HG02610 (cell line): ENCODE results near the gene BCL3.
A peak's percentile ranks its signal among the peaks of the same experiment; 100 is the strongest.
"Not testable (repeated sequence)": the region's sequence is repeated elsewhere in the genome, so short reads cannot be mapped to it uniquely, and the experiment has no call there.

ENCODE experiments used
- ATAC-seq: cut with Tn5 transposase; IDR thresholded peaks from one replicate; pipeline ENCODE4 v1.9.1; 2021; ENCODE audit warnings: mild to moderate bottlenecking, moderate library complexity; ENCODE audit not compliant: unreplicated experiment

The BCL3 gene

DNA sequence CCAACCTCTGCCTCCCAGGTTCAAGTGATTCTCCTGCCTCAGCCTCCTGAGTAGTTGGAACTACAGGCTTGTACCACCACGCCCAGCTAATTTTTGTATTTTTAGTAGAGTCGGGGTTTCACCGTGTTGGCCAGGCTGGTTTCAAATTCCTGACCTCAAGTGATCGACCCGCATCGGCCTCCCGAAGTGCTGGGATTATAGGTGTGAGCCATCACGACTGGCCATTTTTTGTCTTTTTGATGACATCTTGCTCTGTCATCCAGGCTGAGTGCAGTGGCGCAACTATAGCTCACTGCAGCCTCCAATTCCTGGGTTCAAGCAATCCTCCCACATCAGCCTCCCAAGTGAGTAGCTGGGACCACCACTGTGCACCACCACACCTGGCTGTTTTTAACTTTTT is 28.1 kb upstream of the BCL3 start:
- not testable (repeated sequence) for ATAC-seq

DNA sequence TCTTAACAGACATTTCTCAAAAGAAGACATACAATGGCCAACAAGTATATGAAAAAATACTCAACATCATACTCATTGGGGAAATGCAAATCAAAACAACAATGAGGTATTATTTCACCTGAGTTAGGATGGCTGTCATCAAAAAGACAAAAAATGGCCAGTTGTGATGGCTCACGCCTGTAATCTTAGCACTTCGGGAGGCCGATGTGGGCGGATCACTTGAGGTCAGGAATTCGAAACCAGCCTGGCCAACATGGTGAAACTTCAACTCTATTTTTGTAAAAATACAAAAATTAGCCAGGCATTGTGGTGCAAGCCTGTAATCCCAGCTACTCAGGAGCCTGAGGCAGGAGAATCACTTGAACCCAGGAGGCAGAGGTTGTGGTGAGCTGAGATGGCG is 27.6 kb upstream of the BCL3 start:
- ATAC-seq = no peak

DNA sequence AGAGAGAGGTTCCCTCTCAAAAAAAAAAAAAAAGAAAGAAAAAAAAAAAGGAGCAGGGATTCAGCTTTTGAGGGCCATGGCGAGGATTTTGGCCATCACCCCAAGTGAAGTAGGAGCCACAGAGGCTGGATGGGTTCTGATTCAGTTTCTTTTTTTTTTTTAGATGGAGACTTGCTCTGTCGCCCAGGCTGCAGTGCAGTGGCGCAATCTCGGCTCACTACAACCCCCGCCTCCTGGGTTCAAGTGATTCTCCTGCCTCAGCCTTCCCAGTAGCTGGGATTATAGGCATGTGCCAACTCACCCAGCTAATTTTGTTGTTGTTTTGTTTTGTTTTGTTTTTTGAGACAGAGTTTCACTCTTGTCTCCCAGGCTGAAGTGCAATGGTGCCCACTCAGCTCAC is 27.1 kb upstream of the BCL3 start:
- ATAC-seq = not testable (repeated sequence)

DNA sequence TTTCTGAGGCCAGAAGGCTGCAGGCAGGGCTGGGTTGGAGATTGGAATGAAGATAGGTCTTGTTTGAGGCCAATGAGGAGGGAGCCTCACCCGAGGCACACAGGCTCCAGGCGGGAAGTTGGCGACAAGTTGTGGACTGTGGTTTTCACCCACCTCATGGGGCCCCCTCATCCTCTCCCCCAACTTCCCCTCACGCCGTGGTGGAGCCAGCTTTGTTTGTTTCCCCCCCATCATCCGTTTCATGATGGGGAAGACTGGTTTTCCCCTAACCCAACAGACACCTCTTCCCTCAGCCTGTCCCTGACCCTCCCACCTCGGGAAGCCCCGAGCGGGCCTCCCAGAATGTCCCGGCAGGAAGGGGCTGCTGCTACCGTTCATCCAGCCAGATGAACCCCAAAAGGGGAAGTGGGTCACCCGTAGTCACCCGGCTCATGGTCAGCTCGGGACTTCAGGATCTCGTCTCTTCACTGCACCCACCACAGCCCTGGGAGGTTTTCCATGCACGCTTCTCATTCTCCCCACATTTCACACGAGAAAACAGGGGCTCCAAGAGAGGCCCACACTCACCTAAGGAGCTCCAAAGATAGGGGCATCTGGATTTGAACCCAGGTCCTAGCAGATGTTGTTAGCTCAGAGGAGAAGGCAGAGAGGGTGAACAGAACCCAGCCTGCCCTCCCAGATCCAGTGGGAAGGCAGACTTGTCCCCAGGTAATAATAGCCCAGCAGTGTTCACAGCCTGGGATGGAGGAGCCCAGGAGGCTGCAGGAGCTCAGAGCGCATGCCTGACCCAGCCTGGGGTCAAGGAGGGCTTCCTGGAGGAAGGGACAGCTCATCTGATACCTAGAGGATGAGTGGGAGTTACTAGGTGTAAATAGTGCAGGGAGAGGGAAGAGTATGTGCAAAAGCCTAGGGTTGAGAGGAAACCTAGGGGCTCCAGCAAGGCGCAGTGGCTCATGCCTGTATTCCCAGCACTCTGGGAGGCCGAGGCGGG is 26.1 kb upstream of the BCL3 start:
- ATAC-seq = no peak

DNA sequence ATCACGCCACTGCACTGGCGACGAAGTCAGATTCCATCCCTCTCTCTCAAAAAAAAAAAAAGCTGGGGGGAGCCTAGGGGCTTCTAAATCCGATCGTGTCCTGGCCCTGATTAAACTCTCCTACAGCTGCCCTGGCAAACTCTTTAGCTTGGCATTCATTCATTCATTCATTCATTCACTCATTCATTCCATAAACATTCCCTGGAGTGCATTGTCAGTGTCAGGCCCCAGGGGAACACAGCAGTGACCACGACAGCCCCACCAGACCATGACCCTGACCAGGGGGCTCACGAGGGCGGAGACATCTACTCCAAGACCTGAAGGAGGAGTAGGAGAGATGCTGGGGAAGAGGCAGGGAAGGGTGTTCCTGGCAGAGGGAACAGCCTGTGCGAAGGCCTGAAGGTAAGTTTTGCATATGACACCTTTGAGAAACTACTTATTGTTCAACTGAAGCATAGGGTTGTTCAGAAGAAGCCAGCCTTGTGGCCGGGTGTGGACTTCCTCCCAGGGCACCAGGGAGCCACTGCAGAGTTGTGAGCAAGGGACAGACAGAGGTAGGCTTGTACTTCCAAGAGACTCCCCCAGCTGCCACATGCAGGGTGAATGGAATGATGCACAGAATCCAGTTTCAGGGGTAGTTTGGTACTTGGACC is 25.1 kb upstream of the BCL3 start:
- ATAC-seq = no peak

DNA sequence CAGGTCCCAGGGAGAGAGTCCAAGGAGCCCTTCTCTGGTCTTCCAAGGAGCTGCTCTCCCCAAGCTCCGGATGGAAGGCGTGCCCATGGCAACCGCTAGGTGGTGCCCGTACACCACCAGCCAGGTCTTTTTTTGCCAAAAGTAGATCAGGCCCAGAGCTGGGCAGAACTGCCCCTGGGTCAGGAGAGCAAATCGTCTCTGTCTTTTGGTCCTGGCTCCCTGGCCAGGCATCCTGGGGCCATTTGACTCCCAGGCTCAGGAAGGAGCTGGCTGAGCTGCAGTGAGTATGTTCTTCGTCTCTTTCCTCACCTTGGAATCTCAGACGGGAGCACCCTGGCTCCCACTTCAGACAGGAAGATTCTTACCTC is 24.6 kb upstream of the BCL3 start:
- ATAC-seq = no peak

DNA sequence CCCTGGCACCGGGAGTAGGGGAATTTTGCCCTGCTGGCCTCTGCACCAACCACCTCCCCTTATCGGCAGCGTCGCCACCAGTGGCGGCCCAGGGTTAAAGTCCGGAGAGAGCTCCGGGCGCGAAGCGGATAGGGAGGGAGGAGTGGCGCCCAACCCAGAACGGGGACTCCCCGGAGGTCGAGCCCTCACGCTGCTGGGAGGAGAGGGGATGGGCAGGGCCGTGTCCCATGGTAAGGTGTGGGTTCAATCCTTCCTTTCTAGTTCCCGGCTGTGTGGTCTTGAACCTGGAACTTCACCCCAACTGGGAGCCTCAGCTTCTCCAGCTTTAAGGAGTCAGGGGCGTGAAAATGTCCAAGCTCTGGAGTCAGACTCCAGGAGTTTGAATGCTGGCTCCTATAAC is 23.3 kb upstream of the BCL3 start:
- no peak for ATAC-seq

DNA sequence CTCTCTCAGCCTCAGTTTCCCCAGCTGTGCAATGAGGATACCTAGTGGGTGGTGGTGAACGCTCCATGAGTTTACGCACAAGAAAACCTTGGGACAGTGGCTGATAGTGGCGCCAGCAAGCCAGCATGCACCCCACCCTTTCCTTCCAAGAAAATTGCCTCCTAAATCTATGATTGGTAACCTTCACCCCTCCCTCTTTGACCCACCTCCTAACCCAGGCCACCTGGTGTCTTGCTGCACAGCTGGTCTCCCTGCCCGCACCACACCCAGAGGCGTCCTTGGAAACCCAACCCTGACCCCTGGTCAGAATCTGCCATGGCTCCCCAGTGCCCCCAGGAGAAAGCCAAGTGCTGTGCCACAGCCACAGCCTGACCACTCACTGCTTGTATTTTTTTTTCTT is 22.8 kb upstream of the BCL3 start:
- ATAC-seq = no peak

DNA sequence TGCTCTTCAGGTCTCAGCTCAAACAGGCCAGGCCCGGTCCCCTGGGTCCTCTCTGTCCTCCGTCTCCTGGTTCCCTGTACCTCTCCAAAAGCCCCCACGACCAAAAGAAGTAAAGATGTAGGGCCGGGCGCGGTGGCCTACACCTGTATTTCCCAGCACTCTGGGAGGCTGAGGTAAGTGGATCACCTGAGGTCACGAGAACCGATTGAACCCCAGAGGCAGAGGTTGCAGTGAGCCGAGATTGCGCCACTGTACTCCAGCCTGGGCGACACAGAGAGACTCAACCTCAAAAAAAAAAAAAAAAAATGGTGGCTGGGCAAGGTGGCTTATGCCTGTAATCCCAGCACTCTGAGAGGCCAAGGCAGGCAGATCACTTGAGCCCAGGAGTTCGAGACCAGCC is 22.0 kb upstream of the BCL3 start:
- ATAC-seq = no peak

DNA sequence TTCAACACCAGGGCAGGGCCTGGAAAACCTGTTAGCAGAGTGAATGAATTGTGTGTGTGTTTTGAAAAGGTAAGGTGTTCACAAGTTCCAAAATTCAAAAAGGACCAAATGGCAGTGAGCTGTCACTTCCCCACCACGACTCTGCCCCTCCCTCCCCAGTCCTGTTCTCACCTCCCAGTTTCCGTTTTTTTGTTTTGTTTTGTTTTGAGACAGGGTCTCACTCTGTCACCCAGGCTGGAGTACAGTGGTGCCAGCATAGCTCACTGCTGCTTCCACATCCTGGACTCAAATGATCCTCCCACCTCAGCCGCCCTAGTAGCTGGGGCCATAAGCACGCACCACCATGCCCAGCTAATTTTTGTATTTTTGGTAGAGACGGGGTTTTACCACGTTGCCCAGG is 20.3 kb upstream of the BCL3 start:
- no peak for ATAC-seq

DNA sequence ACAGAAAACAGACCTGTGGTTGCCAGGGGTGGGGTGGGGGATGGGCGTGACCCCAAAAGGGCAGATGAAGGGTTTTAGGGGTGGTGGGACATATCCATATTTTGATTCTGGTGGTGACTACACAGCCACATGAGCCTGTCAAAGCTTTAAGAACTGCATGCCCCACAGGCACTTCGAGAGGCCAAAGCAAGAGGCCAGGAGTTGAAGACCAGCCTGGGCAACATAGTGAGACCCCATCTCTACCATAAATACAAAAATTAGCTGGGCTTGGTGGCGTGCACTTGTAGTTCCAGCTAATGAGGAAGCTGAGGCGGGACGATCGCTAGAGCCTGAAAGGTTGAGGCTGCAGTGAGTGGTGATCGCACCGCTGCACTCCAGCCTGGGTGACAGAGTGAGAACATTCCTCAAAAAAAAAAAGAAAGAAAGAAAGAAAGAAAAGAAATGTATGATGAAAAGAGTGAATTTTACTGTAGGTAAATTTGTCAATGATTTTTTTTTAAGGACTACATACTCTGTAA is 18.9 kb upstream of the BCL3 start:
- ATAC-seq = no peak

DNA sequence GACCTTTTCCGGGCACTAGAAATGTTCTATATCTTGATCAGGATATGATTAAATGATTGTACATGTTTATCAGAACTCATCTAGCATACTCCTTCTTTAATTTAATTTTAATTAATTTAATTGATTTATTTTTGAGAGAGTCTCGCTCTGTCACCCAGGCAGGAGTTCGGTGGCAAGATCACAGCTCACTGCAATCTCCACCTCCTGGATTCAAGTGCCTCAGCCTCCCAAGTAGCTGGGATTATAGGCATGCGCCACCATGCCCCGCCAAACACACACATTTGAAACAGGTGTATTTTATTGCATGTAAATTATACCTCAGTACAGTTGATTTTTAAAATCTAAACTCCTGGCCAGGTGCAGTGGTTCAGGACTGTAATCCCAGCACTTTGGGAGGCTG is 17.4 kb upstream of the BCL3 start:
- no peak for ATAC-seq

DNA sequence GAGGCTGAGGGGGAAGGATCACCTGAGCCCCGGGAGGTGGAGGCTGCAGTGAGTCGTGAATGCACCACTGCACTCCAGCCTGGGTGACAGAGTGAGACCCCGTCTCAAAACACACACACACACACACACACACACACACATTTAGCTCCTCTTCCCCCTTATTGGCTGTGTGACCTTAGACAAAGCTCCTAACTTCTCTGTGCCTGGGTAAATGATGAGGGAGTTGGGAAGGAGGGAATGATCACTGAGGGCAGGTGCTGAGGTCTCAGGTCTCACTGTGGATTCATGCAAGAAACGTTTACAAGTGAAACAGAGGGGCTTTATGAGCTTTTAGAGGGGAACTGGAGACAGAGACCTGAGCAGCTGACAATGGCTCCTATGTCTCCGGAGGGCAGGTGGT is 16.9 kb upstream of the BCL3 start:
- no peak for ATAC-seq

DNA sequence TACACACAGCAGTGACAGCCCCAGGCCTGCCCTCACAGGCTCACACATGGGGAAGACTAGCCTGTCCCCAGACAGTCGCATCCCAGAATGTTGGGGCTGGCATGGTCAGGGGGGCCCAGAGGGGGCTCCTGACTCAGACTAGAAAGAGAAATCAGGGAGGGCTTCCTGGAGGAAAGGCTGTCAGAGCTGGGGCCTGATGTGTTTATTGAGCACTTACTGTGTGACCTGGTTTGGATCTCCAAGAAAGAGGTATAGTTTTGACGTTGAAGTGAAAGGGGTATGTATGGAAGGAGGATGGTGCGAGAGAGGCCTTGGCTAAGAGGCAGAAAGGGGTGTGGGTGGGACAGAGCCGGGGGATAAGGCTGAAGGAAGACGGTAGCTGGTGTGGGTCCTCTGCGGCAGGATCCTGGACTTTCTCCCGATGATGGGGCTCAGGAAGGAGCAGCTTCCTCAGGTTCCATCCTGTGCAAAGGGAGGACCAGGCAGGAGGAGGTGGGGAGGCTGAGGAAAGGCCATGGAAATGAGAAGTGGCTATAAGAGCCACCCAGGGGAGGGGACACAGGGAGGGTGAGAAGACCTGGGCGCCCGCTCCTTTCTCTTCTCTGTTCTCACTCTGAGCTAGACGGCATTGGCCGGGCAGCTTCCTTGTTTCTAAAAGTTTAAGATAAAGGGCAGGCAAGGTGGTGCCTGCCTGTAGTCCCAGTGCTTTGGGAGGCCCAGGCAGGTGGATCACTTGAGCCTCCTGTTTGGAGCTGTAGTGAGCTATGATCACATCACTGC is 16.1 kb upstream of the BCL3 start:
- ATAC-seq = no peak

DNA sequence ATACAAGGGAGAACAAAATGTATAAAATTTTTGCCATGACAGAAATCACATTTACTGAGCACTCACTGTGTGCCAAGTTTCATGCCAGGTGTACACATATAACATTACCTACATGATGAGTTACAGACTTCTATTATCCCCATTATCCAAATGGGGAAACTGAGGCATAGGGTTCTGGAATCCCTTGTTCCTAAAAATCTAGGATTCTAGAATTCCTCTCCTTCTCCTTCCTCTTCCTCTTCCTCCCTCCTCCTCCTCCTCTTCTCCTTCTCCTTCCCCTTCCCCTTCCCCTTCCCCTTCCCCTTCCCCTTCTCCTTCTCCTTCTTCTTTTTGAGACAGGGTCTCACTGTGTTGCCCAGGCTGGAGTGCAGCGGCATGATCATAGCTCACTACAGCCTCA is 14.2 kb upstream of the BCL3 start:
- ATAC-seq = no peak

DNA sequence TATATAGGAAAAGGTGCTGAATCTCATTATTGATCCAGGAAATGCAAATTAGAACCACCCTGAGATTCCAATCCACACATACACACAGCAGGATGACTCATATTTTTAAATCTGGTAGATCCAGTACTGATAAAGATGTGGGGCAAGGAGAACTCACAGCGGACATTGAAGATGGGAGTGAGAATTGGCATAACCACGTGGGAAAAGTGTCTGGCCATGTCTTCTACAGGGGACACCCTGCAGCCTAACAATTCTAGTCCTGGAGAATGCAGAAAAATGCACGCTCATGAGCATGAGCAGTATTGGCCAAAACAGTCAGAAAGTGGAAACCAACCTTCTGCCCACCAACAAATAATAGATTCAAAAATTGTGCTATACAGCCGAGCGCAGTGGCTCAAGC is 13.5 kb upstream of the BCL3 start:
- ATAC-seq = no peak

DNA sequence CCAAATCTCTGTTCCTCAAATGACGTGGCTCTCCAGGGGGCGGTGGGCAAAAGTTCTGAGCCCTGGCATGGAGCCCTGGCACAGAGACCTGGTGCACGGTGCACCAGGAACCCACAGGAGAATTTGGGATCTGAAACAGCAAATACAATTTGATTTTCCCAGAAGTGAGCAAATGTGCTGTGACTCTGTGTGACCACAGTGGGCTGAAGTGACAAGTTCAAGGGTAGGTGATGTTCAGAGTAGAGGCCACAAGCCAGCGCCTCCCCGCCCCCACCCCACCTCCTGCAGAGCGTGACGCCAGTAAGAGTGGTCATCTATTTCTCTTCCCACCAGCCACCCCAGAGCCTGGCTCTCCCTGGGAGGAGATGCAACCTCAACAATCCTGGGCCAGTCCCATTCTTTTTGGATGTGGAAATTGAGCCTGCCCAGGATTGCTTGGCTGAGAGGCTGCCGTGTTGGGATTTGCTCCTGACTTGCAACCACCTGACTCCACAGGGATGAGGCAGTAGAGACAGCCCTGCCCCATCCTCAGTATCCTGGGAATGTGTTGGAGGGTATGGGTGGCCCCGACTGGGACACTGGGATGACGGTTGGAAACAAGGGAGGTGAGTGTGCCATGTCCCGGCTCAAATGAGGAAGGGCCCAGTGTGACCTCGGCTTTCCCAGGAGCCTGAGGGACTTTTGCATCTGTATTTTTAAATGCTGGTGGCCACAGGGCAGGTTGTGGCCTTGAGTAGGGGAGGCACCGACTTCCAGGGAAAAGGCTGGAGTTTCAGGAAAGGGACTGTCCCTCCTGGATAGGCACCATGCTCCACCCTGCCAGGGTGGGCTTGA is 11.1 kb upstream of the BCL3 start:
- no peak for ATAC-seq

DNA sequence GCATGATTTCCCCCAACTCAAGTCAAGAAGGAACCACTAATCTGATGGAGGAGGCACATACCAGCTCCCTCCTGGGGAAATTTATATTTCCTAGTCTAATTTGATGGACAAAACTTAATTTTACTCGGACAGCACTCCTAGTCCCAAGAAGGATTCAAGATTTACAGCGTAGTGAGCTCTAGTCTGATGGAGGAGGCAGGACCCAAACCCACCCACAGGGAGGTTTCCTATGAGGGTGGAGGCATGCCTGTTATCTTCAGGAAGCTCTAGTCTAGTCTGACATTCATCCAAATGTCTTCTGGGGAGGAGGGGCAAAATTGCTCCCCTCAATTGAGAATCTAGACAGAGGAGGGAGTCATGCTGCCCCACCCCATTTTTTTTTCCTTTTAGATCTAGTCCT is 10.4 kb upstream of the BCL3 start:
- no peak for ATAC-seq

DNA sequence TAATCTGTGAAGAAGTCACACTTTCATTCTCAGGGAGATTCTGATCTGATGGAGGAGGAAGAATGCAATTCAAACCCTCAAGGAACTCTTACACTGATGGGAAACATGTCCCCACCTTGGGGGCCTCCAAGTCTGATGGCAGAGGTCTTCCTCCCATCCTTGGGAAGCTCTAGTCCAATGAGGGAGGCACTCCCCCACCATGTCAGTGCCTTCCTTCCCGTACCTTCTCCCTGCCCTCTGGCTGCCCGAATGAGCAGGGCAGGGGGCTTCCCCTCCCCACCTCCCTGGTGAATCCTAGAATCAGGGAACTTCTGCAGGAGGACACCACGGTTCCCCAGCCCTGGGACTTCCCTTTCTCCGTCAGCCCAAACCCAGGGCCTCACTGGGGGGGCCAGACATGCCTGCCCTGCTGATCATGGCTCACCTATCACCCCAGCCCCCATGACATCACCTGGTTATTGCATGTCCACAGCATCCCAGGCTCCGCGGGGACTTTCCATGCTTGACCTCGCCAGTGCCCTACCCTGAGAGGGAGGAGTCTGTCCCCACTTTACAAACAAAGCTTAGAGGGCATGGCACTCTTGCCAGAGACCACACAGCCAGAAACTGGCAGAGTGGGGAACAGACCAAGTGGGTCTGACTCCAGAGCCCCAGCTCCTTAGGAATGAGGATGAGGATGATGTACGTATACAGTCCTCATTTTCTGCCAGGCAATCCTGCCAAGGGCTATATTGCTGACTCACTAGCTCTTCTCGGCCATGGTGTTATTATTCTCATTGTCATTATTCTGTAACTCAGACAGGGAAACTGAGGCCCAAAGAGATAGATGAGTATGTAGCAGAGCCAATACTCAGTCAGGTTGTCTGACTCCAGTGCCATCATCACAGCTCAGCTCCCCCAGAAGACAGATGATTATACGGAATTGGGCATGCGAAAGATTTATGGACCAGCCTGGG is 9.6 kb upstream of the BCL3 start:
- ATAC-seq = peak; percentile 40
